Stimulated activated CD4-positive, alpha-beta T cell treated with anti-CD3 and anti-CD28 coated beads, Interleukin-12 subunit alpha, Interleukin-12 subunit beta, amount 100 ng/mL, for 24 hours (primary cell): Measurements from ENCODE around the gene IL1R1.
A peak's percentile ranks its signal among the peaks of the same experiment; 100 is the strongest.
"Not testable (repeated sequence)": the region's sequence is repeated elsewhere in the genome, so short reads cannot be mapped to it uniquely, and the experiment has no call there.

Experiments used
- DNase-seq, 2 experiments: peaks; one replicate each; pipeline ENCODE4 v3.0.0-alpha.2; 2020; ENCODE audit warnings: low read depth in 2 of 2

Gene IL1R1

GRCh38 chr2:102141970-102142828 lies at the start of gene IL1R1:
IL1R1 (plus strand) TSS chr2:102142746; CDS start chr2:102157725, 14,979 bp downstream.
- DNase-seq, result no peak

- no peak for DNase-seq
Observed at GRCh38 chr2:102093662-102094061, 48.9 kb upstream of the IL1R1 start.

GRCh38 chr2:102094917-102095316 lies 47.6 kb upstream of the IL1R1 start:
- DNase-seq, result no peak

- DNase-seq, result no peak
Observed at GRCh38 chr2:102096103-102096502, 46.4 kb upstream of the IL1R1 start.

- DNase-seq, result no peak
Observed at GRCh38 chr2:102098756-102099155, 43.8 kb upstream of the IL1R1 start.

- DNase-seq, result no peak
Observed at GRCh38 chr2:102099536-102100298, 42.8 kb upstream of the IL1R1 start.

GRCh38 chr2:102100371-102101096 lies 42.0 kb upstream of the IL1R1 start:
- no peak for DNase-seq

GRCh38 chr2:102101097-102101848 lies 41.3 kb upstream of the IL1R1 start:
- no peak for DNase-seq

- no peak for DNase-seq
Observed at GRCh38 chr2:102101849-102102635, 40.5 kb upstream of the IL1R1 start.

GRCh38 chr2:102102636-102102948 lies 40.0 kb upstream of the IL1R1 start:
- not testable (repeated sequence) for DNase-seq

GRCh38 chr2:102103284-102103683 lies 39.3 kb upstream of the IL1R1 start:
- no peak for DNase-seq

GRCh38 chr2:102103992-102104871 lies 38.3 kb upstream of the IL1R1 start:
- DNase-seq, result peak; percentile 60 to 72

- DNase-seq, result no peak
Observed at GRCh38 chr2:102106133-102106556, 36.4 kb upstream of the IL1R1 start.

GRCh38 chr2:102106813-102107740 lies 35.5 kb upstream of the IL1R1 start:
- not testable (repeated sequence) for DNase-seq

- DNase-seq, result no peak
Observed at GRCh38 chr2:102107741-102108070, 34.8 kb upstream of the IL1R1 start.

- DNase-seq, result no peak
Observed at GRCh38 chr2:102109016-102109415, 33.5 kb upstream of the IL1R1 start.

- no peak for DNase-seq
Observed at GRCh38 chr2:102110171-102110570, 32.4 kb upstream of the IL1R1 start.

GRCh38 chr2:102110596-102111334 lies 31.8 kb upstream of the IL1R1 start:
- no peak for DNase-seq
